ENCODE data around the gene SPTBN4. TPM values are rescaled to one million over a fixed set of nuclear protein-coding genes. Genes with fewer than 3 reads are reported as not detected.
"Not testable (repeated sequence)": the region's sequence is repeated elsewhere in the genome, so short reads cannot be mapped to it uniquely, and the experiment has no call there.

The SPTBN4 gene
- total and polyA plus RNA-seq, 9 donors, result 2.2 to 11.6 (median 6.2) TPM

DNA sequence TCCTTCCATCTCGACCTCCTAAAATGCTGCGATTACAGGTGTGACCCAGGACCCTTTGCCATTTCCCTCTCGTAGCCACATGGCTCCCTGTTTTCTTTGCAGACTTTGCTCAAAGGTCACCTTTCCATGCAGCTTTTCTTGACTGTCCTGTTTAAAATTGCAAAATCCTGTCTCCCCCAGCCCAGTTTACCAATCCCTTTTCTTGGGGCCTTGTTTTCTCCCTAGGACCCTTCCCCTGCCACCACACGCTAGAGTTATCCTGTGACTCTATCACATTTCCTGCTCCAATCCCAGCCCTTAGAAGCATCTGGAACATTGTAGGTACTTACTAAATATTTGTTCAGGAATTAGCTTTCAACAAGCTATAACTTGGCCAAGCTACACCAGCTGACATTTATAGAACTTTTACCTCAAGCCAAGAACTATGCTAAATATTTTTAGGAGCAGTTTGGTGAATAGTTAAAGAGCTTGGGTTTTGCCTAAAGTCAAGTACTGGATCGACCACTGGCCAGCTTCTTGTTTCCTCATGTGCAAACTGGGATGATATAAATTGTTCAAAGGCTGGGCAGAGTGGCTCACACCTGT, 13.6 kb upstream of the SPTBN4 start:
- Histone ChIP-seq H3K27ac (no peak overlapping the region), H3K27me3 (no peaks in the 10 kb centered on the region), H3K4me1 (ENCODE audit: insufficient read depth) (no peaks in the 10 kb centered on the region), H3K9me3 (no peaks in the 10 kb centered on the region), H3K4me3 (no peak overlapping the region), H3K36me3 (no peaks in the 10 kb centered on the region)
- 75 to 83% (median 79%) methylated on average over 5 of the region's 5 CpGs for WGBS, 3 donors
- no peak for DNase-seq
- intact Hi-C loops (cut with DNase I), result loop anchor here in 1 of 4 donors (10.0 kb wide), 1 partner anchor 138 kb away; no protein-coding TSS in a partner anchor
- no peak for TF ChIP-seq POLR2A (IDR thresholded peaks at IDR 0.05)
- TF ChIP-seq, protein P1, sequence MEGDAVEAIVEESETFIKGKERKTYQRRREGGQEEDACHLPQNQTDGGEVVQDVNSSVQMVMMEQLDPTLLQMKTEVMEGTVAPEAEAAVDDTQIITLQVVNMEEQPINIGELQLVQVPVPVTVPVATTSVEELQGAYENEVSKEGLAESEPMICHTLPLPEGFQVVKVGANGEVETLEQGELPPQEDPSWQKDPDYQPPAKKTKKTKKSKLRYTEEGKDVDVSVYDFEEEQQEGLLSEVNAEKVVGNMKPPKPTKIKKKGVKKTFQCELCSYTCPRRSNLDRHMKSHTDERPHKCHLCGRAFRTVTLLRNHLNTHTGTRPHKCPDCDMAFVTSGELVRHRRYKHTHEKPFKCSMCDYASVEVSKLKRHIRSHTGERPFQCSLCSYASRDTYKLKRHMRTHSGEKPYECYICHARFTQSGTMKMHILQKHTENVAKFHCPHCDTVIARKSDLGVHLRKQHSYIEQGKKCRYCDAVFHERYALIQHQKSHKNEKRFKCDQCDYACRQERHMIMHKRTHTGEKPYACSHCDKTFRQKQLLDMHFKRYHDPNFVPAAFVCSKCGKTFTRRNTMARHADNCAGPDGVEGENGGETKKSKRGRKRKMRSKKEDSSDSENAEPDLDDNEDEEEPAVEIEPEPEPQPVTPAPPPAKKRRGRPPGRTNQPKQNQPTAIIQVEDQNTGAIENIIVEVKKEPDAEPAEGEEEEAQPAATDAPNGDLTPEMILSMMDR (IDR thresholded peaks at IDR 0.05), result no peak
- TF ChIP-seq EP300 (IDR thresholded peaks at IDR 0.05), result no peak

DNA sequence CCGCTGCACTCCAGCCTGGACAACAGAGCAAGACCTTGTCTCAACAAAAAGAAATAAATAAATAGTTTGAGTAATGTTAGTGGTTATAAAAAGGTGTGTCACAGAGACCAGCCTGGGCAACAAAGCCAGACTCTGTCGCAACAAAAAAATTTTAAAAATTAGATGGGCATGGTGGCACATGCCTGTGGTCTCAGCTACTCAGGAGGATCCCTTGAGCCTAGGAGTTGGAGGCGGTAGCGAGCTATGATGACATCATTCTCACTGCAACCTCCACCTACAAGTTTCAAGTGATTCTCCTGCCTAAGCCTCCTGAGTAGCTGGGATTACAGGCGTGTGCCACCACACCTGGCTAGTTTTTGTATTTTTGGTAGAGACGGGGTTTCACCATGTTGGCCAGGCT, 12.9 kb upstream of the SPTBN4 start:
- intact Hi-C loops (cut with DNase I), result loop anchor here in 1 of 4 donors (10.0 kb wide), 1 partner anchor 139 kb away; no protein-coding TSS in a partner anchor
- not testable (repeated sequence) for H3K4me3 ChIP-seq; H3K27ac ChIP-seq; H3K36me3 ChIP-seq; H3K4me1 ChIP-seq (ENCODE audit: insufficient read depth); DNase-seq; H3K9me3 ChIP-seq; H3K27me3 ChIP-seq
- WGBS, 3 donors, result 92 to 95% (median 92%) methylated on average over 6 of the region's 6 CpGs

DNA sequence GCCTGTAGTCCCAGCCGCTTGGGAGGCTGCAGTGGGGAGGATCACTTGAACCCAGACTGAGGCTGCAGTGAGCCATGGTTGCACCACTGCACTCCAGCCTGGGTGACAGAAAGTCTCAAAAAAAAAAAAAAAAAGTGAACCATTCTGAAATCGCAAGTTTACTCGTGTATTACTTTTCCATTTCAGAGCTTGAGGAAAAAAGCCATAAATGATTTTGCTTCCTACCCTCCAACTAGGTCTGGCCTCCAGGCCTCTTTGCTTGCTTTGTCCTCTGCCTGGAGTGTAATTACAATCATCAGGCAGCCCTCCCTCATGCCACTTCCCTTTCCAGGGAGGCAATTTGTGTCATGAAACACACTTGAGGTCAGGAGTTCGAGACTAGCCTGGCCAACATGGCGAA, 9.8 kb upstream of the SPTBN4 start:
- intact Hi-C loops (cut with DNase I), result loop anchor here in 1 of 4 donors (10.0 kb wide), 1 partner anchor 142 kb away; no protein-coding TSS in a partner anchor
- Histone ChIP-seq H3K9me3 (no peaks in the 10 kb centered on the region), H3K4me1 (ENCODE audit: insufficient read depth) (no peaks in the 10 kb centered on the region), H3K36me3 (no peaks in the 10 kb centered on the region), H3K27me3 (no peaks in the 10 kb centered on the region), H3K27ac (no peak overlapping the region), H3K4me3 (no peak overlapping the region)
- no peak for DNase-seq
- TF ChIP-seq POLR2A (IDR thresholded peaks at IDR 0.05), result no peak
- WGBS, 3 donors, result 88 to 90% (median 89%) methylated on average over 5 of the region's 5 CpGs

DNA sequence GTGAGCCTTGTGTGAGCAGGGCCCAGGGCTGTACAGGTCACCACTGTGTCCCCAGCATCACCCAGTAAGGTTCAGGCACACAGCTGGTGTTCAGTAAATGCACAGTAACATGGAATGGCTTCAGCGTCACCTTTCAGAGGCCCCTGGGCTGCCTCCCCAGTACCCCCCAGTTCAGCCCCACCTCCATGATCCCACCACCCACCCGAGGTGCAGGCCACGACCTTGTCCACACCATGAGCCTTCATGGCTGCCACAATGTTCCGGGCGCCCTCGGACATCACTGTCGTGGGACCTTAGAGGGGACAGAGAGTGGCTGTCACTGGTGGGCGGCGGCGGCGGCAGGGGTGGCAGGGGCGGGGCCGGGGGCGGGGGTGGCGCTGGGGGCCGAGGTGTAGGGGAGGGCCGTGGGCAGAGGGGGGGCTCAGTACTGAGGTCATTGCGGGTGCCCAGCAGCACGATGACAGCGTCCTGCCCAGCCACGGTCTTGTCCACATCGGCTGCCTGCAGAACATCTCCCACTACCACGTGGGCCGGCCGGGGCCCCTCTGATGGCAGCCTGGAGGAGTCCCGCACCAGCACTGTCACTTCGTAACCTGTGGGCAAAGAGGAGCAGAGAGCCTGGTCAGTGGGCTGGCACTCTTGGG, 8.7 kb upstream of the SPTBN4 start:
- Histone ChIP-seq H3K4me3 (no peak overlapping the region), H3K27ac (no peak overlapping the region), H3K27me3 (no peaks in the 10 kb centered on the region), H3K4me1 (ENCODE audit: insufficient read depth) (no peaks in the 10 kb centered on the region), H3K36me3 (no peaks in the 10 kb centered on the region), H3K9me3 (no peaks in the 10 kb centered on the region)
- 81 to 87% (median 83%) methylated on average over 27 of the region's 27 CpGs for WGBS, 3 donors
- intact Hi-C loops (cut with DNase I), result loop anchor here in 1 of 4 donors (10.0 kb wide), 1 partner anchor 143 kb away; no protein-coding TSS in a partner anchor
- TF ChIP-seq EP300 (IDR thresholded peaks at IDR 0.05), result no peak
- TF ChIP-seq, protein P1 (IDR thresholded peaks at IDR 0.05), result no peak
- TF ChIP-seq POLR2A (IDR thresholded peaks at IDR 0.05), result no peak
- DNase-seq, result no peak

DNA sequence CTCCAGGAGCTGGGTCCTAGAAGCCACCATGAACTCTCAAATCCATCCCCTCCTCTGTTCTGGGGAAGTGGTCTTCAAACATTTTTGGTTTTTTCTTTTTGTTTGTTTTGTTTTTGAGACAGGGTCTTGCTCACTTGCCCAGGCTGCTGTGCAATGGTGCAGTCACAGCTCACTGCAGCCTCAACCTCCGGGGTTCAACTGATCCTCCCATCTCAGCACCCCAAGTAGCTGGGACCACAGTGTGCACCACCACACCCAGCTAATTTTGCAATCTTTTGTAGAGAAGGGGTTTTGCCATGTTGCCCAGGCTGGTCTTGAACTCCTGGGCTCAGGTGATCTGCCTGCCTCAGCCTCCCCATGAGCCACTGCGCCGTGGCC, 8.2 kb upstream of the SPTBN4 start:
- TF ChIP-seq POLR2A (IDR thresholded peaks at IDR 0.05) (no peak), EP300 (IDR thresholded peaks at IDR 0.05) (no peak)
- TF ChIP-seq, protein P1 (IDR thresholded peaks at IDR 0.05), result no peak
- H3K27ac ChIP-seq, result no peak overlapping the region
- no peaks in the 10 kb centered on the region for H3K36me3 ChIP-seq
- H3K9me3 ChIP-seq, result no peaks in the 10 kb centered on the region
- intact Hi-C loops (cut with DNase I), result loop anchor here in 1 of 4 donors (10.0 kb wide), 1 partner anchor 144 kb away; no protein-coding TSS in a partner anchor
- no peak overlapping the region for H3K4me3 ChIP-seq
- WGBS, 3 donors, result 93 to 98% (median 95%) methylated on average over 3 of the region's 3 CpGs
- no peak for DNase-seq
- no peaks in the 10 kb centered on the region for H3K4me1 ChIP-seq (ENCODE audit: insufficient read depth)
- H3K27me3 ChIP-seq, result no peaks in the 10 kb centered on the region

Measured in ovary (tissue), 9 donors.